ENCODE measurements around the gene VPS29.

DNA sequence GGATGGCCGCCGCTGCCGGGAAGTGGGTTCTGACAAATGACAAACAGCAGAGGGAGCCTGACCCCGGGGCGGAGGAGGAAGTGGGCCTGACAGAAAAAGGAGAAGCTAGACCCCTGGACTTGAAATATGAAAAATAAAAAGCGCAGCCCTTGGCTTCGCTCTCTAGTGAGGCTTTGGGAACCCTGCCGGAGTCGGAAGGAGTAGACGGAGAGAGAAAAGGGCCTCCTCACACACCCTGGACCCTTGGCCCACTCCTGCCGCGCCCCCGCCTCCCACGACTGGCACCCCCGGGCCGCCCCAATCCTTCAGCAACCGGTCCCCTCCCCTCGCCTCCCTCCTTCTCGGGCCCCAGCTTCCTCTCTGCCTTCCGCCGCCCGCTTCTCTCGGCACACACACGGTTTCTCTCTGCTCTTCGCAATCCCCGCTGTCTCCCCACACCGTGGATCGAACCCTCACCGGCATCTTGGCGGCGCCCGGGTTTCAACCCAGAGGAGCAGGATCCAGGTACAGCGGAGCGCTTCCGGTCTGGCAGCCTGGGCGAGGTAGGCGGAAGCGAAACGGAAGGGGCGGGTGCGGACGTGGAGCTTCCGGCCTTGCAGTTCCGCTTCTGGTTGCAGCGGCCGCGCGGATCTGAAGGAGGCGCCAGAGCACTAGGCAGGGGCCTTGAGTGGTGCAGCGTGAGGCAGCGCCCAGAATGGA is 52.0 kb downstream of the VPS29 start, which contains the start of gene ARPC3:
- TF ChIP-seq POLR2AphosphoS5 (IDR thresholded peaks at IDR 0.05; ENCODE audit: borderline replicate concordance, low read depth, low read length) (peak; percentile 93), EZH2 (IDR thresholded peaks at IDR 0.05) (no peak)

Measured in SK-N-MC (cell line).